Activated CD4-positive, alpha-beta memory T cell treated with anti-CD3 and anti-CD28 coated beads, Interleukin-2, amount 10 ng/mL, durations not matched to agents 7 days and 5 days (primary cell): Measurements from ENCODE around the gene LIPK. TPM values are rescaled to one million over a fixed set of nuclear protein-coding genes. Genes with fewer than 3 reads are reported as not detected.
"Not testable (repeated sequence)": the region's sequence is repeated elsewhere in the genome, so short reads cannot be mapped to it uniquely, and the experiment has no call there.

ENCODE experiments used
- CTCF ChIA-PET: fragments of 350-600 bp; sonication (Branson Sonifier 250); formaldehyde crosslinking; loops from one replicate; lab custom pipeline; 2021; ENCODE audit warnings: antibody characterized with exemption, inconsistent platforms; lab: Charles Lee
- POLR2A ChIA-PET: fragments of 350-600 bp; sonication (Branson Sonifier 250); formaldehyde crosslinking; loops from one replicate; lab custom pipeline; 2021; ENCODE audit warnings: antibody characterized with exemption; lab: Charles Lee
- DNase-seq: peaks from one replicate; pipeline ENCODE4 v3.0.0-alpha.2; 2020
- H3K27ac Mint-ChIP-seq: one replicate; pipeline ENCODE4 v1.8.0; 2021; ENCODE audit warnings: mild to moderate bottlenecking, mixed read lengths
- H3K27me3 Mint-ChIP-seq: one replicate; pipeline ENCODE4 v1.8.0; 2021; ENCODE audit warnings: mixed read lengths
- H3K36me3 Mint-ChIP-seq: one replicate; pipeline ENCODE4 v1.8.0; 2021; ENCODE audit warnings: low read depth, mixed read lengths
- H3K4me1 Mint-ChIP-seq: one replicate; pipeline ENCODE4 v1.8.0; 2021; ENCODE audit warnings: mixed read lengths
- H3K4me3 Mint-ChIP-seq: one replicate; pipeline ENCODE4 v1.8.0; 2021; ENCODE audit warnings: mild to moderate bottlenecking, mixed read lengths
- H3K9me3 Mint-ChIP-seq: one replicate; pipeline ENCODE4 v1.8.0; 2021; ENCODE audit warnings: mixed read lengths
- total RNA-seq, 2 experiments: library from RNA; stranded (reverse); gene quantifications; one replicate each; pipeline ENCODE4 v1.2.3, GENCODE V29; 2021

The LIPK gene
- total RNA-seq, 2 experiments from 2014 or later = not detected

DNA sequence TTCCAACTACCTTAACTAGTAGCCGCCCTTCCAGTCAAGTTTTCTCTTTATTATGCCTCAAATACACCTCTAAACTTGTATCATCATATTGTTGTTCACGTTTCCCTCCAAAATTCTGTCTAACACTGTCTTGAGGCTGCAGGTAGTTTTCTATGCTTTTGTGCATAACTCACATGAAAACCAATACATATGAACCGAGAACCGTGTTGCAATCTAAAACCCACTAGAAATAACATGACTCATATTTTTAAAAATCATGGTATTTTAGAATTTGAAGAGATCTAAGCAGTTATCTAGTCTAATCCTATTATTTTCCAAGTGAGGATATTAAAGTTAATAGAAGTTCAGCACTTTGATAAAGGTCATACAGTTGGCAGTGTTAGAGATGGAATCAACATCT, 23.6 kb upstream of the LIPK start:
- no peaks in the 10 kb centered on the region for H3K36me3 Mint-ChIP-seq
- no peak for DNase-seq
- no peak overlapping the region for H3K4me3 Mint-ChIP-seq
- H3K27me3 Mint-ChIP-seq = peaks cover 7% of the 10 kb centered on the region
- ChIA-PET POLR2A (no interaction called here), CTCF (interaction anchor here (1.5 kb wide), 1 partner anchor 99 kb away, joined by 4 read pairs; the partner anchor contains the start of gene RNLS)
- H3K27ac Mint-ChIP-seq = no peak overlapping the region
- H3K9me3 Mint-ChIP-seq = no peaks in the 10 kb centered on the region
- H3K4me1 Mint-ChIP-seq = no peaks in the 10 kb centered on the region

DNA sequence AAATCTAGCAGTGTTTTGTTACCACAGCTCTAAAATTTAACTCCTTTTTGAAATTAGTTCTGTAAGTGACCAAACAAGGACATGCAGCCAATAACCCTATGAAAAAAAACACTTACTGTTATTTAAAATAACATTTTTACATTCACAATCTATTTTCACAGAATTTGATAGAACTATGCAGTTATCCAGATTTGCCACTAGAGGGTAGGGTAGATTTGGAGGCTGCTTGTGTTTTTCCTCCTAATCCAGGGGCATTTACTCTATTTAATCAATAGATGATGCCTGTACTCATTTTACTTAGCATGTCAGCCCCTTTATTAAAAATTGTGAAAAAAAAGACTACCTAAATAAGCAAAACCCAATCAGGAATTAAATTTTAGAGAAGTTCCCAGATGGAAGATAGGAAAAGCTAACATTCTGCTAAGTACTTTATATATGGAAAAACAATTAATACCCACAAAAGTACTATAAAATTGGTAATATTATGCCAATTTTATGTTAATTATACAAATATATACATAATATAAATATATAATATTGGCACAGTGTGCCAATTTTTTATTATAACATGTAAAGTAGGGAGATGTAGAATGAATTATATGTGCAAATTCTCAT, 18.1 kb upstream of the LIPK start:
- no peak overlapping the region for H3K4me3 Mint-ChIP-seq
- CTCF ChIA-PET = interaction anchor here (0.8 to 1.4 kb wide), 5 partner anchors 25 to 247 kb away, joined by 3 read pairs; no protein-coding TSS in a partner anchor
- no peaks in the 10 kb centered on the region for H3K36me3 Mint-ChIP-seq
- H3K27me3 Mint-ChIP-seq = peaks cover 9% of the 10 kb centered on the region
- DNase-seq = no peak
- H3K27ac Mint-ChIP-seq = no peak overlapping the region
- POLR2A ChIA-PET = no interaction called here
- H3K4me1 Mint-ChIP-seq = no peaks in the 10 kb centered on the region
- H3K9me3 Mint-ChIP-seq = no peaks in the 10 kb centered on the region

DNA sequence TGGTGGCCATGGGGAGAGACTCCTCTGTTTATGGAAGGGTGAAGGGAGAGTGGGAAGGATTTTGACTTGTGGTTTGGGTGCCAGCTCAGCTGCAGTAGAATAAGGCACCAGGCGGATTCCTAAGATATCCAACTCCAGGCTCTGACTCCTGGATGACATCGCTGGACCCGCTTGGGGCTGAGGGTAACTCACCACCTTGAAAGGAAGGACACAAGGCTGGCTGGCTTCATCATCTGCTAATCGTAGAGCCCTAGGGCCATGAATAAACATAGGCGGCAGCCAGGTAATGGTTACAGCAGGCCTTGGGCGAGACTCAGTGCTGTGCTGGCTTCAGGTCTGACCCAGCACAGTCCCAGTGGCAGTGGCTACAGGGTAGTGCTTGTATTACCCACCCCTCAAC, 16.7 kb upstream of the LIPK start:
- Mint-ChIP-seq H3K4me1 (no peaks in the 10 kb centered on the region), H3K27ac (no peak overlapping the region), H3K4me3 (no peak overlapping the region), H3K36me3 (no peaks in the 10 kb centered on the region), H3K9me3 (no peaks in the 10 kb centered on the region), H3K27me3 (peaks cover 8% of the 10 kb centered on the region)
- POLR2A ChIA-PET = no interaction called here
- no peak for DNase-seq
- CTCF ChIA-PET = interaction anchor here (1.4 kb wide), 1 partner anchor 23 kb away, joined by 3 read pairs; no protein-coding TSS in a partner anchor

DNA sequence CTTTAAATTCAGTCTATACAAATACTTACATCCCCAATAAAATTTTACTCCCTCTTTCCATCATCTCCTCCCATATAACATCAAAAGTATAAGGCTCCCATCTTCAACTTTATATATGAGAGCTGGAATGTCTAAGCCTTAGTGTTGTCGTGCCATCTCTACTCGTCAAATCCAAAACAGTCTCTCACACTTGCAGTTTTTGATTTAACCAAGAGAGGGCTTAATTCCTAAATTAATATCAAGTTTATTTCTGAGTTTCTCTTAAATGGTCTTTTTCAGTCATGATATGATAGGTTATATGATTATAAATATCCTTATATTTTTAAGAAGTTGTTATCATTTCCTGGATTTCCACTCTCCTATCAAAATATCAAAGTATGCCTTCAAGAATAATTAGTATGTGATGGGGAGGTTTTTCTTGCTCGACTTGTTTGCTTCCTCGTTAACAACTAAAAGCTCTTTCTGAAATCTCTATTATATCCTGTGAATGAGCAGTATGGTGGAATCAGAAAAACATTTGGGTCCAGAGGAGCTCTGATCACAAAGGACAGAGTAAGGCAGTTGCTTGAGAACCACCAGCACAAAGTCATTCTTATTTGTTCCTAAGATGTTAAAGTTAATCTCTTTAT, 12.5 kb upstream of the LIPK start:
- Mint-ChIP-seq H3K9me3 (no peaks in the 10 kb centered on the region), H3K4me3 (no peak overlapping the region), H3K27ac (no peak overlapping the region), H3K27me3 (peaks cover 9% of the 10 kb centered on the region), H3K4me1 (no peaks in the 10 kb centered on the region), H3K36me3 (no peaks in the 10 kb centered on the region)
- CTCF ChIA-PET = interaction anchor here (1.5 kb wide), 1 partner anchor 110 kb away, joined by 4 read pairs; the partner anchor contains the start of gene RNLS
- DNase-seq = no peak
- POLR2A ChIA-PET = no interaction called here

DNA sequence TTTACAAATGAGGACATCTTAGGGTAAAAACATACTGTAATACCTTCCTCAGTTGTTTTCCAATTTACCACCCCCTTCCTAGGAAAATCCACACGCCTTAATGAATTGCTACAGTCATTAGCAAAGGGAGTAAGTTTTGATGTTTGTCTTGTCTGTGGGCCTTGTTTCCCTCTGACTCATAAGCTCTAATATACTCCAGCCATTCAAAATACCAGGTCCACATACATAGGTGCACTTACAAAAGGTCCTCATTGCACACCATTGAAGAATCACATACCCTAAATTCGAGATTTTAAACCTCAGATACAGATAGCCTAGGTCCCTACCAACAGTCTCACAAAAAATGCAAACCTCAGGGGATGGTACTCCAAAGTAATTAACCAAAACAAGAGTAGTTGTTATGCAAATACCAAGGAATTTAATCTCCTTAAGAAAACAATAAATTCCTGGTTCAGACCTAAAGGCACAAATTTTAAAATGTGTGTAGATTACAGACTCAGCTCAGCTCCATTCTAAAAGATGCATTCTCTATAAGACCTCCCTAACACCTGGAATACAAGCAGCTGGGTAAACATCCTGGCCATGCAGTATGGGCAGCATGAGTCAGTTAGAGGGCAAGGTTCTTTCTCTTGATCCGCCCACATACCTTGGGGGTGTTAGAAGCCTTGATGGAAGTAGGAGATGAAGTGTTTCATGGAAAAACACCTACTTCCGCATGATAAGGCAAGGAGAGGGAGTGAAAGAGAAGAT, 3.0 kb upstream of the LIPK start:
- no peak overlapping the region for H3K27ac Mint-ChIP-seq
- no peak for DNase-seq
- CTCF ChIA-PET = no interaction called here

DNA sequence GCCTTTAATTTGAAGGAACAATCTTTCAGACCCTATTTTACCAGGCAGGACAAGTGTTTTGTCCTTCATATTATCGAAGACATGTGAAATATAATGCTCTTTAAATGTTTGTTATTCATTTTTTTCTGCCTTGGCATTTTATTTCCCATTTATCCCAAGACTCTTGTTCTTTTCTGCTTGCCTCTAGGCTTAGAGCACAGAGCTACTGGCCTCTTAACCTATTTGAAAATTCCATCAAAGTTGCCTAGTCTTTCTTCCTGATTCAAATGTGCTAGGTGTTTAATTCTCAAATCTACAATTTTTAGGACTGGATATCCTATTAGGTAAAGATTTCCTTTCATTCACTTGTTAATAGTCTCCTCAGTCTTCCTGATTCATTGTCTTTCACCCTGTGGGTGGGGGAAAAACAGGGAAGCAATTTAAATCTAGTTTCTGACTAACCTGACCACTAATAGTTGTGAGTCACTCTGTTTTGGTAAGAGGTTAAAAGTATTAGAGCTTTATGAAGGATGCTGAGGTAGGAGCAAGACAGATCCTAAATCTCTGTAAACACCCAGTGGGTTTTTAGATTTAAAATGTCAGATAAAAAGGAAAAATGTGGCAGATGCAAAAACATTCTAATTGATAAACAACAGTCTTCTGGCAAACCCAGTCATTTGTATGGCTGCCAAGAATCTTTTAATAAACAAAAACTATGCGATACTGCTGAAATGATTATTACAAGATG, 1.5 kb downstream of the LIPK start:
- Mint-ChIP-seq H3K4me1 (no peaks in the 10 kb centered on the region), H3K9me3 (no peaks in the 10 kb centered on the region), H3K4me3 (no peak overlapping the region), H3K36me3 (no peaks in the 10 kb centered on the region), H3K27ac (no peak overlapping the region), H3K27me3 (peaks cover 4% of the 10 kb centered on the region)
- ChIA-PET CTCF (no interaction called here), POLR2A (no interaction called here)
- no peak for DNase-seq

More for the DNA sequence above, 3.0 kb upstream of the LIPK start:
- POLR2A ChIA-PET = no interaction called here
- Mint-ChIP-seq H3K4me3 (no peak overlapping the region), H3K9me3 (no peaks in the 10 kb centered on the region), H3K36me3 (no peaks in the 10 kb centered on the region), H3K27me3 (peaks cover 3% of the 10 kb centered on the region), H3K4me1 (no peaks in the 10 kb centered on the region)

DNA sequence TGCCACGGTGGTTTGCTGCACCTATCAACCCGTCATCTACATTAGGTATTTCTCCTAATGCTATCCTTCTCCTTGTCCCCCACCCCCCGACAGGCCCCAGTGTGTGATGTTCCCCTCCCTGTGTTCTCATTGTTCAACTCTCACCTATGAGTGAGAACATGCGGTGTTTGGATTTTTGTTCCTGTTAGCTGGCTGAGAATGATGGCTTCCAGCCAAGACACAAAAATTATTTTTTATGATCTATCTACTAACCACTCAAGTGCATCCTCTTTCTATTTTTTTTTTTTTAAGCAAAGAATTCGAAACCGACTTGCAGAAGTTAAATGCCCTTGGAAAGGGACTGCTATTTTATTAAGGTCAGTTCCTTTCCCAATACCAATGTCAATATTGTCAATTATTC, 3.3 kb downstream of the LIPK start:
- H3K27me3 Mint-ChIP-seq, H3K4me3 Mint-ChIP-seq, H3K9me3 Mint-ChIP-seq, CTCF ChIA-PET, H3K4me1 Mint-ChIP-seq, H3K36me3 Mint-ChIP-seq, H3K27ac Mint-ChIP-seq, POLR2A ChIA-PET, DNase-seq: not testable (repeated sequence)

DNA sequence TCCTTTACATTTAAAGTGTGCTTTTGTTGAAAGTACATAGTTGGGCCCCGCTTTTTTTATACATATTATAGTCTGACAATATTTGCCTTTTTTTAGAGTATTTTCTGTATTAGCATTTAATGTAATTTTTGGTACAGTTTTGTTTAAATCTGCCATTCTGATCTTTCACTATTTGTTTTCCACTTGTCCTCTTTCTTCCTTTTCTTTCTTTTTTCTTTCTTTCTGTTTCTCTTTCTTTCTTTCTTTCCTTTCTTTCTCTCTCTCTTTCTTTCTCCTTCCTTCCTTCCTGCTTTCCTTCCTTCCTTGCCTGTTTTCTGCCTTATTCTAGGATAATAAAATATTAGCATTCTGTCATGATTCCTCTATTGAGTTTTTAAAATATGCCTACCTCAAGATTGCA, 9.5 kb downstream of the LIPK start:
- POLR2A ChIA-PET = no interaction called here
- H3K9me3 Mint-ChIP-seq = no peaks in the 10 kb centered on the region
- no peaks in the 10 kb centered on the region for H3K4me1 Mint-ChIP-seq
- DNase-seq = no peak
- H3K27me3 Mint-ChIP-seq = peaks cover 17% of the 10 kb centered on the region
- H3K4me3 Mint-ChIP-seq = no peak overlapping the region
- H3K27ac Mint-ChIP-seq = no peak overlapping the region
- CTCF ChIA-PET = no interaction called here
- no peaks in the 10 kb centered on the region for H3K36me3 Mint-ChIP-seq

DNA sequence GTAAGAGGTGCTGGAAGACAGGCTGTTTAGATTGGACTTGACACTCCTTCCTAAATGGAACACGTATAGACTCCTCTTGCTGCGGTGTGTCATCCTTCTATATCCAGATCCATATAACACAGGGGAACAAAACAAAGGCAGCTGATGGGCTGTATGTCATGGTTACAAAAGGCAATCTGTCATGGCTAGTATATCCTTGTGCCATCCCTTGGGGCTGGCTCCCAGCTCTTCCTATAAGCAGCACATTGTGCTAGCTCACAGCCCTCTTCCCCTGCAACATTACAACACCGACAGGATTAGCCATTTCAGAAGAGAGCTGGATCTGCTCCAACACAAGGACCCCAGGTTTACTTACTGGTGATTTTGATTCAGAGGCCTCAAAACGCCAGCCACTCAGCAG, 15.3 kb downstream of the LIPK start:
- ChIA-PET CTCF (interaction anchor here (0.6 kb wide), 1 partner anchor 89 kb away, joined by 5 read pairs; no protein-coding TSS in a partner anchor), POLR2A (no interaction called here)
- Mint-ChIP-seq H3K27ac (no peak overlapping the region), H3K9me3 (no peaks in the 10 kb centered on the region), H3K36me3 (no peaks in the 10 kb centered on the region), H3K4me3 (no peak overlapping the region), H3K4me1 (peaks cover 2% of the 10 kb centered on the region), H3K27me3 (peaks cover 20% of the 10 kb centered on the region)
- no peak for DNase-seq

DNA sequence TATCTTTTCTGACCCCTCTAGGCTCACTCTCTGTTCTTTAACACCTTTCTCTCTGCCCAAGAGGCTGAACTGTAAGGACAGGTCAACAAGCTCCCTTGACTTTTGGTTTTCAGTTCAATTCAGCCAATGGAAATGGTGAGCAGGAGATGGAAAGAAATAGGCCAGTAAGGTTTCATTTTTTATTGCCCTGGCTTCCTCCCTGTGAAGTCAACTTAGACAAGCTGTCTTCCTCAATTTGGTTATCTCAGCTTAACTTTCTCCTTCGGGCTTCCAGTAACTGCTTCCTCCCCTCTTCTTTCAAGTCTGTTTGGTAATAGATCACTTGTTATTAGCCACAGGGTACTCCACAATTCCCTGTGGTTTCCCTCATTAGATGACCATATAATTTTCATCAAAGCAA, 19.7 kb downstream of the LIPK start:
- H3K4me3 Mint-ChIP-seq = no peak overlapping the region

DNA sequence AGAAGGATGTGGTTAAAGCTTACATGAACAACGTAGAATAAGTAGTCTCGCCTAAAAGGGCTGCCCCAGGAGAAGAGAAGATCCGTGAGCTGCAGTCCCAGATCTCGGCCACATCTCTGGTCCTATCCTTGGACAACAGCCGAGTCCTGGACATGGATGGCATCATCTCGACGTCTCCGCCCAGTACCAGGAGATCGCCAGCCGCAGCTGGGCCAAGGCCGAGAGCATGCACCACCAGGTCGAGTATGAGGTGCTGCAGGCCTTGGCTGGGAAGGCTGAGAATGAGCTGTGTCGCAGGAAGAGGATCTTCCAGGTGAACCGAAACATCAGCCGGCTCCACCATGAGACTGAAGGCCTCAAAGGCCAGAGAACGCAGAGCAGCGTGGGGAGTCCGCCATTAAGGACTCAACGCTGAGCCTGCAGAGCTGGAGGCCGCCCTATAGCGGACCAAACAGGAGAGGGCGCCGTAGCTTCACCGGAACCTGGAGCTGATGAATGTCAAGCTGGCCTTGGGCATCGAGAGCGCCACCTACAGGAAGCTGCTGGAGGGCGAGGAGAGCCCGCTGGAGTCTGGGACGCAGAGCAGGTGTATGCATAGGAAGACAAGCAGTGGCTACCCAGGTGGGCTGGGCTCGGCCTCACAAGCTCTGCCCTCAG, 22.2 kb downstream of the LIPK start:
- no peak overlapping the region for H3K4me3 Mint-ChIP-seq
- peaks cover 13% of the 10 kb centered on the region for H3K27me3 Mint-ChIP-seq
- no peak overlapping the region for H3K27ac Mint-ChIP-seq
- CTCF ChIA-PET = interaction anchor here (0.7 to 2.8 kb wide), 17 partner anchors 9 to 366 kb away, joined by 3 to 7 read pairs (median 4); no protein-coding TSS in a partner anchor
- no peaks in the 10 kb centered on the region for H3K9me3 Mint-ChIP-seq
- POLR2A ChIA-PET = no interaction called here
- peak; percentile 57 for DNase-seq
- peaks cover 2% of the 10 kb centered on the region for H3K4me1 Mint-ChIP-seq
- H3K36me3 Mint-ChIP-seq = no peaks in the 10 kb centered on the region

More for the DNA sequence above, 19.7 kb downstream of the LIPK start:
- ChIA-PET CTCF (no interaction called here), POLR2A (no interaction called here)
- peaks cover 2% of the 10 kb centered on the region for H3K4me1 Mint-ChIP-seq
- DNase-seq = no peak
- H3K27ac Mint-ChIP-seq = no peak overlapping the region
- H3K27me3 Mint-ChIP-seq = peaks cover 13% of the 10 kb centered on the region
- no peaks in the 10 kb centered on the region for H3K9me3 Mint-ChIP-seq
- no peaks in the 10 kb centered on the region for H3K36me3 Mint-ChIP-seq

DNA sequence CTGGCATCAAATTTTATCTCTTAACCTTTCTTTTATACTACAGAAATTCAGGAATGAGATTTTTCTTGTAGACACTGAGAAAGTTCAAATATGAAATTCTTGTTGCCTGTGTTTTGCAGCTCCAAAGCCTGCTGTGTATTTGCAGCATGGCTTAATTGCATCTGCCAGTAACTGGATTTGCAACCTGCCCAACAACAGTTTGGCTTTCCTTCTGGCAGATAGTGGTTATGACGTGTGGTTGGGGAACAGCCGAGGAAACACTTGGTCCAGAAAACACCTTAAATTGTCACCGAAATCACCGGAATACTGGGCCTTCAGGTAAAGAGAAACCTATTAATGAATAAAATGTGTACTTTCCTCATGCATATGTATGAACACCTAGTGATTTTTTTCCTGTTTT, 24.8 kb downstream of the LIPK start:
- Mint-ChIP-seq H3K36me3 (no peaks in the 10 kb centered on the region), H3K27me3 (peaks cover 8% of the 10 kb centered on the region), H3K4me3 (no peak overlapping the region), H3K4me1 (peaks cover 2% of the 10 kb centered on the region), H3K27ac (no peak overlapping the region), H3K9me3 (no peaks in the 10 kb centered on the region)
- no peak for DNase-seq
- ChIA-PET POLR2A (no interaction called here), CTCF (no interaction called here)
